Thymus (tissue), 14 donors: ENCODE results near the gene PCP4. TPM values are rescaled to one million over a fixed set of nuclear protein-coding genes. Genes with fewer than 3 reads are reported as not detected.
A peak's percentile ranks its signal among the peaks of the same experiment; 100 is the strongest.

Experiments
- DNase-seq, 9 donors: peaks; one replicate each; pipeline ENCODE4 v3.0.0-alpha.2; 2013; ENCODE audit warnings: low spot score in 9 of 9, low read depth in 6 of 9, missing footprints in 1 of 9
- H3K27ac ChIP-seq, 2 donors: one replicate each; pipeline ENCODE4 v1.5.1; 2013; ENCODE audit warnings: control low read depth in 1 of 2, low read depth in 1 of 2, low read length in 1 of 2, mild to moderate bottlenecking in 1 of 2, moderate library complexity in 1 of 2
- H3K27me3 ChIP-seq, 2 donors: one replicate each; pipeline ENCODE4 v1.5.1; 2013; ENCODE audit warnings: low read length in 1 of 2; ENCODE audit not compliant: control insufficient read depth in 2 of 2, insufficient read depth in 1 of 2
- H3K36me3 ChIP-seq, 2 donors: one replicate each; pipeline ENCODE4 v1.5.1; 2013; ENCODE audit warnings: low read length in 1 of 2, mild to moderate bottlenecking in 1 of 2, moderate library complexity in 1 of 2; ENCODE audit not compliant: control insufficient read depth in 2 of 2, insufficient read depth in 2 of 2
- H3K4me1 ChIP-seq, 2 donors: one replicate each; pipeline ENCODE4 v1.5.1; 2013; ENCODE audit warnings: low read length in 2 of 2; ENCODE audit not compliant: control insufficient read depth in 2 of 2, insufficient read depth in 2 of 2
- H3K4me3 ChIP-seq, 2 donors: one replicate each; pipeline ENCODE4 v1.5.1; 2013; ENCODE audit warnings: low read length in 2 of 2, control low read depth in 1 of 2, mild to moderate bottlenecking in 1 of 2
- H3K9me3 ChIP-seq, 2 donors: one replicate each; pipeline ENCODE4 v1.5.1; 2013; ENCODE audit warnings: low read length in 1 of 2, mild to moderate bottlenecking in 1 of 2; ENCODE audit not compliant: control insufficient read depth in 2 of 2, insufficient read depth in 1 of 2
- WGBS: extraction: QIAGEN DNeasy Blood & Tissue Kit; methylation state at CpG from one replicate; pipeline ENCODE4 v1.1.7; 2013; 5-methylcytosine and 5-hydroxymethylcytosine counted together
- long read RNA-seq, 10 donors: transcript quantifications; one replicate each; lab custom pipeline, GENCODE V29; 2026
- polyA plus RNA-seq: library from polyadenylated mRNA; stranded (reverse); fragments of 200-250 nt; gene quantifications from one replicate; pipeline ENCODE4 v1.2.3, GENCODE V29; 2013
- total RNA-seq: library from RNA; stranded (reverse); fragments of 120-200 nt; gene quantifications from one replicate; pipeline ENCODE4 v1.2.4, GENCODE V29; 2013
- donor health status: healthy.

Gene PCP4
- total RNA-seq (2.1 TPM), polyA plus RNA-seq (13.1 TPM)
- long read RNA-seq, donor 1, partial matches to known transcripts: 0 of 1 reads
- long read RNA-seq, donor 1, other reads (novel, unspliced or antisense): 0 of 1 reads
- long read RNA-seq, donor 2, partial matches to known transcripts: 0 of 1 reads
- long read RNA-seq, donor 2, other reads (novel, unspliced or antisense): 0 of 1 reads
- long read RNA-seq, donor 3, transcript PCP4-201 (3 exons, 660 nt): major isoform, 5 of 5 reads
- long read RNA-seq, donor 3, partial matches to known transcripts: 0 of 5 reads
- long read RNA-seq, donor 3, other reads (novel, unspliced or antisense): 0 of 5 reads
- long read RNA-seq, donor 4, partial matches to known transcripts: 0 of 1 reads
- long read RNA-seq, donor 4, other reads (novel, unspliced or antisense): 0 of 1 reads
- long read RNA-seq, donor 5, transcript PCP4-201 (3 exons, 660 nt): major isoform, 12 of 20 reads
- long read RNA-seq, donor 5, partial matches to known transcripts: 8 of 20 reads
- long read RNA-seq, donor 5, other reads (novel, unspliced or antisense): 0 of 20 reads
- long read RNA-seq, donor 6, partial matches to known transcripts: 0 of 1 reads
- long read RNA-seq, donor 6, other reads (novel, unspliced or antisense): 0 of 1 reads
- long read RNA-seq, donor 7, partial matches to known transcripts: 0 of 2 reads
- long read RNA-seq, donor 7, other reads (novel, unspliced or antisense): 0 of 2 reads
- long read RNA-seq, donor 8, partial matches to known transcripts: 0 of 1 reads
- long read RNA-seq, donor 8, other reads (novel, unspliced or antisense): 0 of 1 reads
- long read RNA-seq, donor 9: 0 reads
- long read RNA-seq, donor 10, partial matches to known transcripts: 0 of 1 reads
- long read RNA-seq, donor 10, other reads (novel, unspliced or antisense): 0 of 1 reads

GRCh38 chr21:39867198-39867650, at the start of gene PCP4:
Gene PCP4, plus strand, starts transcription at chr21:39867438. Its CDS starts 64 bp downstream, at chr21:39867502.
- Histone ChIP-seq H3K4me1 (no peaks in the 10 kb centered on the region), H3K27ac (no peak within 1 kb of the TSS), H3K27me3 (no peaks in the 10 kb centered on the region), H3K4me3 (no peak within 1 kb of the TSS), H3K9me3 (no peaks in the 10 kb centered on the region), H3K36me3 (no peaks in the 10 kb centered on the region)
- WGBS: 8% methylated on average over 14 of the region's 14 CpGs
- peak in 6 of 9 donors; percentile 5 to 41 (median 16) for DNase-seq

GRCh38 chr21:39818557-39818956, 48.7 kb upstream of the PCP4 start:
- no peaks in the 10 kb centered on the region for H3K4me1 ChIP-seq
- no peak overlapping the region for H3K27ac ChIP-seq
- 69% methylated on average over 2 of the region's 2 CpGs for WGBS
- DNase-seq: no peak
- no peaks in the 10 kb centered on the region for H3K27me3 ChIP-seq
- H3K36me3 ChIP-seq: no peaks in the 10 kb centered on the region
- H3K9me3 ChIP-seq: no peaks in the 10 kb centered on the region
- H3K4me3 ChIP-seq: no peak overlapping the region

GRCh38 chr21:39822042-39822441, 45.2 kb upstream of the PCP4 start:
- H3K9me3 ChIP-seq: no peaks in the 10 kb centered on the region
- DNase-seq: no peak
- 94% methylated on average over 3 of the region's 3 CpGs for WGBS
- H3K27ac ChIP-seq: no peak overlapping the region
- H3K27me3 ChIP-seq: no peaks in the 10 kb centered on the region
- no peaks in the 10 kb centered on the region for H3K4me1 ChIP-seq
- no peaks in the 10 kb centered on the region for H3K36me3 ChIP-seq
- no peak overlapping the region for H3K4me3 ChIP-seq

- Histone ChIP-seq H3K27ac (no peak overlapping the region), H3K9me3 (no peaks in the 10 kb centered on the region), H3K4me3 (no peak overlapping the region), H3K36me3 (no peaks in the 10 kb centered on the region), H3K27me3 (no peaks in the 10 kb centered on the region), H3K4me1 (no peaks in the 10 kb centered on the region)
- 53% methylated on average over 1 of the region's 1 CpG for WGBS
- DNase-seq: no peak
Measured at GRCh38 chr21:39825250-39825649, 42.0 kb upstream of the PCP4 start.

- H3K27ac ChIP-seq: no peak overlapping the region
- no peaks in the 10 kb centered on the region for H3K27me3 ChIP-seq
- H3K4me3 ChIP-seq: no peak overlapping the region
- no peaks in the 10 kb centered on the region for H3K36me3 ChIP-seq
- WGBS: 71% methylated on average over 4 of the region's 4 CpGs
- H3K4me1 ChIP-seq: no peaks in the 10 kb centered on the region
- DNase-seq: no peak
- no peaks in the 10 kb centered on the region for H3K9me3 ChIP-seq
Measured at GRCh38 chr21:39834543-39834942, 32.7 kb upstream of the PCP4 start.

GRCh38 chr21:39837861-39838359, 29.3 kb upstream of the PCP4 start:
- no peak overlapping the region for H3K4me3 ChIP-seq
- WGBS: 58% methylated on average over 4 of the region's 4 CpGs

GRCh38 chr21:39840373-39841097, 26.7 kb upstream of the PCP4 start:
- H3K4me1 ChIP-seq: no peaks in the 10 kb centered on the region
- 84% methylated on average over 22 of the region's 22 CpGs for WGBS
- H3K36me3 ChIP-seq: no peaks in the 10 kb centered on the region
- no peaks in the 10 kb centered on the region for H3K27me3 ChIP-seq
- no peaks in the 10 kb centered on the region for H3K9me3 ChIP-seq
- DNase-seq: no peak
- H3K4me3 ChIP-seq: no peak overlapping the region
- H3K27ac ChIP-seq: no peak overlapping the region

More at GRCh38 chr21:39837861-39838359, 29.3 kb upstream of the PCP4 start:
- no peak for DNase-seq
- Histone ChIP-seq H3K27ac (no peak overlapping the region), H3K36me3 (no peaks in the 10 kb centered on the region), H3K4me1 (no peaks in the 10 kb centered on the region), H3K9me3 (no peaks in the 10 kb centered on the region), H3K27me3 (no peaks in the 10 kb centered on the region)

GRCh38 chr21:39842741-39843459, 24.3 kb upstream of the PCP4 start:
- WGBS: 91% methylated on average over 14 of the region's 14 CpGs
- H3K9me3 ChIP-seq: no peaks in the 10 kb centered on the region
- H3K36me3 ChIP-seq: no peaks in the 10 kb centered on the region
- DNase-seq: no peak
- no peaks in the 10 kb centered on the region for H3K4me1 ChIP-seq
- H3K4me3 ChIP-seq: no peak overlapping the region
- H3K27ac ChIP-seq: no peak overlapping the region
- H3K27me3 ChIP-seq: no peaks in the 10 kb centered on the region
